GM13976 (cell line): ENCODE measurements around the gene CD300LB.
"Not testable (repeated sequence)": the region's sequence is repeated elsewhere in the genome, so short reads cannot be mapped to it uniquely, and the experiment has no call there.

Experiments
- DNase-seq: peaks from one replicate; pipeline ENCODE4 v3.0.0; 2012; ENCODE audit warnings: low spot score
- CTCF ChIP-seq: IDR thresholded peaks from 2 replicates; pipeline ENCODE4 v1.5.1; 2012; ENCODE audit warnings: borderline replicate concordance, mild to moderate bottlenecking; ENCODE audit not compliant: insufficient read depth; ENCODE audit errors: extremely low read depth, missing control alignments, control extremely low read depth
- in situ Hi-C: fragments of 300-500 bp; cut with MboI; formaldehyde crosslinking; loops from one replicate; pipeline ENCODE4 v1.12.0; 2022; ENCODE audit warnings: low sequenced_read_pairs, mixed read lengths, inconsistent platforms; ENCODE audit not compliant: unreplicated experiment

Gene CD300LB

GRCh38 chr17:74561586-74561985 lies 30.3 kb upstream of the CD300LB start:
- DNase-seq, result no peak
- TF ChIP-seq CTCF, result no peak
- in situ Hi-C loops, result no loop called here

GRCh38 chr17:74558882-74559519 lies 27.7 kb upstream of the CD300LB start:
- no peak for DNase-seq
- in situ Hi-C loops, result no loop called here
- TF ChIP-seq CTCF, result no peak

- in situ Hi-C loops, DNase-seq: not testable (repeated sequence)
These were observed 27.1 kb upstream of the CD300LB start for GRCh38 chr17:74558402-74558801.

GRCh38 chr17:74555427-74555940 lies 24.2 kb upstream of the CD300LB start:
- DNase-seq, result no peak
- TF ChIP-seq CTCF, result no peak
- in situ Hi-C loops, result no loop called here

- TF ChIP-seq CTCF, result no peak
- in situ Hi-C loops, result no loop called here
- no peak for DNase-seq
These were observed 23.6 kb upstream of the CD300LB start for GRCh38 chr17:74554909-74555308.

GRCh38 chr17:74552037-74552436 lies 20.8 kb upstream of the CD300LB start:
- TF ChIP-seq CTCF, result no peak
- in situ Hi-C loops, result no loop called here
- no peak for DNase-seq

GRCh38 chr17:74550602-74551001 lies 19.3 kb upstream of the CD300LB start:
- no peak for DNase-seq
- in situ Hi-C loops, result no loop called here
- no peak for TF ChIP-seq CTCF
